GM18873 (cell line): ENCODE results near the gene CSF1.

Experiments
- ATAC-seq: cut with Tn5 transposase; IDR thresholded peaks from one replicate; pipeline ENCODE4 v1.9.1; 2021; ENCODE audit warnings: mild to moderate bottlenecking, moderate library complexity, moderate number of reproducible peaks; ENCODE audit not compliant: unreplicated experiment, low FRiP score

The CSF1 gene

GRCh38 chr1:109882288-109883245, 28.1 kb upstream of the CSF1 start:
- ATAC-seq = no peak

DNA sequence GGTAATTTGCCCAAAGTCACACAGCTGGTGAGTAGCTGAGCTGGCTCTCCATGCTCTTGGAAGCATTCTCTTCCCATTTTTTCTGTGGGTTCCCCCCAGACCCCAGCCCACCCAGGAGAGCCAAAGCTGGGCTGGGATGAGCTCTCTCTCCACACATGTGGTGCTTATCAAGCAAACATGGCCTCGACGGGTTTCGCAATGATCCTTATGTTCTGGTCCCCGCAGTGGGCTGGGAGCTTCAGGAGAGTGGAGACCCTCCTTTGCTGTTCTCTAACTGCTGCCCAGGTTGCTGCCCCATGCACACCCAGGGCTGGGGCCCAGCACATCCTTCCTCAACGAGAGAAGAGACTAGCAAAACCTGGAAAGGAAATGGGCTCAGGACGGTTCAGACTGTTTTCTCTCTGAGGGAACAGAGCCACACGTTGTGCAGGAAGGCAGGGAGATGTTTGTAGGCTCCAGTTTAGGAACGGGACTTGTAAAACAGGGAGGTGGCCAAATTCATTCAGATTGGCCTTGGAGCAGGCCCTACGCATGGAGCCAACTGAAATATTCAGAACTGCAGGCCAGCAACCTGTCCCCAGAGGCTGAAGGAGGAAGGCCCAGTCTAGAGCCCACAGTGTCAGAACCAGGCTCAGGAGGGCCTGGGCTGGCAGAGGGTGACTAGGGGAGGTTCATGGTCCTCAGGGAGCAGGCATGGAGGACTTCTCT, 27.2 kb upstream of the CSF1 start:
- no peak for ATAC-seq

DNA sequence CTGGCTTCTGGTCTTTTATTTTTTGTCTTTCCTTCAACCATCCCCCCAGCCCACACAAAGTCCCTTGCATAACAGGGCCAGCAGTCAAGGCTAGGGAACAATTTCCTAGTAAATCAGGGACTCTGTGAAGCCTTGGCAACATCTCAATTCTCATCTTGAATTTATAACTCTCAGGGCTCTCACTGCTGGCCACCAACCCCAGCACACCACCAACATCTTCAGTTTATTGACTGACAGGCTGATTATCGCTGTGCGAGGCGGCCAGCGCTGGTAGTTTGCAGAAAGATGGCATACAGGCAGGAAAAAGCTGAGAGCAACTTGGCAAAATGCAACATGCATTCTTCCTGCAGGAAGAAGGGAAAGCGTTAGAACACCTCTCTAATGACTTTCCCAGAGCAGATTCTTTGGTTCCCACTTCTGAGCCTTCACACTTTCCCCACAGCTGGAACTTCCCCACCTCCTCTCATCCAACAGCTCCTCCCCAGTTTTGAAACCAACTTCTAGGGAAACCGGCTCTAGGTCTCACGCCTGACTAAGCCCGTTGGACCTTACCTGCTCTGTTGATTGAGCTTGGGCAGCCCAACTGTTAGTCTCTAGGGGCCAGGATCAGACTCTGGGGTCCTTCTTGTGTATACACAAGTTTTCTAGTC, 26.3 kb upstream of the CSF1 start:
- ATAC-seq = no peak

GRCh38 chr1:109885589-109885988, 25.1 kb upstream of the CSF1 start:
- ATAC-seq = no peak

- no peak for ATAC-seq
Observed at GRCh38 chr1:109886827-109887226, 23.8 kb upstream of the CSF1 start.

- ATAC-seq = no peak
Observed at GRCh38 chr1:109887271-109887670, 23.4 kb upstream of the CSF1 start.

- ATAC-seq = no peak
Observed at GRCh38 chr1:109887884-109888283, 22.8 kb upstream of the CSF1 start.

- ATAC-seq = no peak
Observed at GRCh38 chr1:109889094-109889493, 21.6 kb upstream of the CSF1 start.

GRCh38 chr1:109890115-109890953, 20.3 kb upstream of the CSF1 start:
- no peak for ATAC-seq

DNA sequence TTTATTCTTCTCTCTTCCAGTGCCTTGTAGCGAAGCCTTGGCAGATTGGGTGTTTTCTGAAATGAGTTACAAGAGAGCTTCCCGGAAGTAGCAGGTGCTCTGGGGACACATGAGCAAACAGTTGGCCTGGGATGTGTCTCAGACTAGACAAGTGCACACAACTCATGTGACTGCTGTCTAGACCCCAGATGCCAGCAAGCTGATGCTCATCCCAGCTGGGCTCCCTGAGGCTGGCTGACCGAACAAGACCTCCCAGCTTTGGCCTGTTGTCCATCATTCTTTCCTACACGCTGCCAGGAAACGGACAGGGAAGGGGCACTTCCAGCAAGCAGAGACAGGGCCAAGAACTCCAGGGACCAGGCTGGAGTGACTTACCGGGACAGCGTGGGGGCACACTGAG, 18.7 kb upstream of the CSF1 start:
- ATAC-seq = no peak

DNA sequence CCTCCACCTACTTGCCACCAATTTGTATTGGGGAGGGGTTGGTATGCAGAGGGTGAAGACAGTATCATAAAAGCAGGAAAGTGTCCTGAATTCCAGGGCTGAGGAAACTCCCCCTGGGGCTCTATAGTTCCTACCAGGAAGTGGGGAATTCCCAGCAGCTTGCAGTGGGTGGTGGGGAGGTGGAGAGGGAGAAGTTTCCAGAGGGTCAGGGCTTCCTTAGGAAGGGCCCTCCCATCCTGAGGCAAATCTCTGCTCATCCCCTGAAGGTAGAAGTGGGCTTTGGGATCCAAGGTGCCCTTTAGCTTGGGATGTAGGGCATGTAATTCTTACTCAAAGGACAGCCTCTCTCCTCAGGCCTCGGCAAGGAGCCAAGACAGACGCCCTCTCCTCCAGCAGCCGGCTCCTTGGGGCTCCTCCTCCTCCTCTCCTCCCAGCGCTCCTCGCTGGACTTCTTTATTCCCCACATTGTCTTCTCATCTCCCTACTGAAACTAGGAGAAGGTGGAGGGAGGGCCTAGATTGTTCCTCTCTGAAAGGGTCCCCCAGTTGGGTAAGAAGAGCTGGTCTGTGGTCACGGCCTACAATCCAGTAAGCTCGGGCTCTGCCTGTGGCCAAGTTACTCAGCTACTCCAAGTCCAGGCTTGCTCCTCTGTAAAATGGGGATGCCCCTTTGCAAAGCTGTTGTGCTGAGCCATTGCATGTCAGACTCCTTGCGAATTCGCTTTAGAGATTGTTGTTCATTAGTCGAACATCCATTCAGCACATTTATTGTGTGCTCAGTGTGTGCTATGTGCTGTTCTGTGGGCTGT, 17.9 kb upstream of the CSF1 start:
- ATAC-seq = no peak

DNA sequence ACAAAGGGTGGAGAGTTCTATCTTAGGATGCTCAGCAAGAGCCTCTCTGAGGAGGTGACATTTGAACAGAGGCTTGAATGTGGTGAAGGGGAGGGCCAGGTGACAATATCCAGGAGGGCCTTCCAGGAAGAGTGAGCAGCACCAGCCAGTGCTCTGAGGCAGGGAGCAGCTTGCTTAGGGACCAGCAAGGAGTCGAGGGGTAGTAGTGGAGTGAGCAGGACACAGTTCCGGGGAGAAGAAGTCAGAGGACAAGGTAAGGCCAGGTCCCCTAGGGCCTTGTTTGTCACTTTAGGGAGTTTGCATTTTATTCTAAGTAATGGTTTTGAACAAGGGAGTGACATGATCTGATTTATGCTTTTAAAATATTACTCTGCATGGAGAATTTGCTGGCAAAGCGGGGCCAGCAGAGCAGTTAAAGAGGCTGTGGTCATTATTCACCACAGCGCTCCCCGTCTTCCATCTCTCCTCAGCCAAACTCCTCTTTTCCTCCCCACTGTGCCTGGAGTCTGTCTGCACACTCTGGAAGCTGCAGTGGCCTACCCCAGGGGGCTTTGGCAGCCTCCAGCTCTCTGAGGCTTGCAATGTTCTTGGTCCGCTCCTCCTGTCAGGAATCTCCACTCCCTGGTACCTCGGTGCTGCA, 17.0 kb upstream of the CSF1 start:
- ATAC-seq = no peak

DNA sequence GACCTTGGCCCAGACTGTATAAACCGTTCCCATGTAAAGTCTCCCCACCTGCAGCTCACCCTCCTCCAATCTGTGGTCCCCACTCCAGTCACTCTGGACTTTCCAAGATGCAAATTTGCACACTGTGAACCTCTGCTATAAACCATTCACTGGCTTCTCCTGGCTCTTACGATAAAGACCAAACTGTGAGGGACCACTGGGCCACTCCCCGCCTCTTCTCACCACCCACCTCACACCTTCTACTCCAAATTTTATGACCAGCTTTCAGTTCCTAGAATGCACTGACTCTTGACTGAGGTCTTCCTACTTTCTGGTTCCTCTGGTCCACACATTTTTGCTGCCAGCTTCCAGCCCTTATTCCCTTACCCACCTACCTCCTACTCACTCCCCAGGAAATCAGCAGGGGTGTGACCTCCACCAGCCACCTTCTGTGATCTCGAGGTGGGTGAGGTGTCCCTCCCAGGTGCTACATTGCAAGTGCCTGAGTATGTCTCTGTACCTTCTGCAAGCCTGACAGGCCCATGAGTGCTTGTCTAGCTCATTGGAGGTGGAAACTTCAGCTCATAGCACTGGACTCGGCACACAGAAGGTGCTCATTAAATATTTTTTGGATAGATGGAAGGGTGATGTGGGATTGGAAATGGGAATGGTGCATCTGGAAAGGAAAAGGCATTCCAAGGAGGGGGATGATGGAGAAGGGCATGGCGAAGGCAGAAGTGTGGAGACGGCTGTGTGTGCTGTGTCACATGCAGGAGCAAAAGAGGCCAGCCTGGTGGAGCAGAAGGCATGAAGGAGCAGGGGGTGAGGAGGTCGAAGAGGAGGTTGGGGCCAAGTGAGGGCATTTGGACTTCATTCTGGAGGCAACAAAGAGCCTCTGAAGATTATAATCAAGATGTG, 15.6 kb upstream of the CSF1 start:
- no peak for ATAC-seq

GRCh38 chr1:109895720-109896504, 14.7 kb upstream of the CSF1 start:
- ATAC-seq = no peak

DNA sequence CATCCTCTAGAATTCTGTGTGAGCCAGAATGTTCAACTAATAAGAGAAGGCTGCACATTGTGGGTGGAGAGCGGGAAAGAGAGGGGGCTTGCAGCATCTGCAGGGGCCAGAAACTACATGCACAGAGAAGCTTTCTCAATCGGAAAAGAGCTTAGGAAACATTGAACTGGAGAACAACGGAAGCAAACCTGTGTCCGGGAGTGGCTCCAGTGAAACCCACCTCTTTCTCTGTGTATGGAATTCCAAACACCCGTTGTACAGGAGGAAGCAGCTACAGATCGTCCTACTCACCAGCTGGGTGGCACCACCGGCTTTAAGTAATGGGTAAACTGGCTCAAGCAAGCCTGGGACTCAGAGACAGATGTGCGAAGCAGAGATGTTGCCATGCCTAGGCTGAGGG, 14.0 kb upstream of the CSF1 start:
- no peak for ATAC-seq

DNA sequence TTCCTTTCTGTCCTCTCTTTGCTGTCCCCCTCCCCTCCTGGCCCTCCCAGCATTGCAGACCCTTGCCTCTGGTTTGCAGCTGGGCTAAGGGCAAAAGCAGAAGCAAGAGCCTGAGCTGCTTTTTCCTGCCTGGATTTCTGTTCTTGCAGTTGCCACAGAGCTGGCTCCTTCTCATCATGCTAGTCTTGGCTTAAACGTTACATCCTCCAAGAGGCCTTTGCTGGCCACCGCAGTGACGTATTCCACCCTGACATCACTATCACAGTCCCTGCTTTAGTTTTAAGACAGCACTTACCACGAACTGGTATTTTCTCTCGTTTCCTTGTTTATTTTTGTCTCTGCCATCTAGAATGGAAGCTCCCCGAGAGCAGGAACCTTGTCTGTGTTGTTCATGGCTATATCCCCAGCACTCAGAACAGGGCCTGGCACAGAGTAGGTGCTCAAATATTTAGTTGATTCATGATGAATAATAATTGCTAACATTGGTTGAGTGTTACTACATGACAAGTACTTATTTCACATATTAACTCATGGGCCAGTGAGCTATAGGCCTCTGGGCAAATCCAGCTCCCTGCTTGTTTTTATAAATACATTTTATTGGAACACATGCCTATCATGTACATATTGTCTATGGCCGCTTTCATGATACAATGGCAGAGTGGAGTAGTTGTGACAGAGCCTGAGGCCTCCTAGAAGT, 13.2 kb upstream of the CSF1 start:
- no peak for ATAC-seq

GRCh38 chr1:109898842-109899241, 11.8 kb upstream of the CSF1 start:
- no peak for ATAC-seq
